ENCODE results near the gene NELL2.

Gene NELL2

DNA sequence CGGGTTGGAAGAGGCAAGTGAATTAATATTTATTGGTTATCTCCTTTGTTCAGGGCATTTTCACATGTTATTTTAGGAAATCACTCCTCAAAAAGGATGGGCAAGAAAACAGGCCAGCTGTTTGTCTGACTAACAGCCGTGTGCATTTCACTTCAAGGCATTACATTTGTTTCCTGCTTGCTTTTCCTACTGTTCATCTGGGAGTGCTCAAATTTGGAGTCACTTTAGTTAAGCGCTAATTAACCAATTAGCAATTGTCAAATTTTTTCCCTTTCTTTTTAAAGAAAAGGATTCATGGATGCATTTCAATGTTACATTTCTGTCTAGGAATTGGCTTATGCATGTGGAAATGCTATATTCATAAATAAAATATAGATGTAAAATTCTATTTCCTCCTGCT is 415.9 kb downstream of the NELL2 start:
- TF ChIP-seq, protein P1, sequence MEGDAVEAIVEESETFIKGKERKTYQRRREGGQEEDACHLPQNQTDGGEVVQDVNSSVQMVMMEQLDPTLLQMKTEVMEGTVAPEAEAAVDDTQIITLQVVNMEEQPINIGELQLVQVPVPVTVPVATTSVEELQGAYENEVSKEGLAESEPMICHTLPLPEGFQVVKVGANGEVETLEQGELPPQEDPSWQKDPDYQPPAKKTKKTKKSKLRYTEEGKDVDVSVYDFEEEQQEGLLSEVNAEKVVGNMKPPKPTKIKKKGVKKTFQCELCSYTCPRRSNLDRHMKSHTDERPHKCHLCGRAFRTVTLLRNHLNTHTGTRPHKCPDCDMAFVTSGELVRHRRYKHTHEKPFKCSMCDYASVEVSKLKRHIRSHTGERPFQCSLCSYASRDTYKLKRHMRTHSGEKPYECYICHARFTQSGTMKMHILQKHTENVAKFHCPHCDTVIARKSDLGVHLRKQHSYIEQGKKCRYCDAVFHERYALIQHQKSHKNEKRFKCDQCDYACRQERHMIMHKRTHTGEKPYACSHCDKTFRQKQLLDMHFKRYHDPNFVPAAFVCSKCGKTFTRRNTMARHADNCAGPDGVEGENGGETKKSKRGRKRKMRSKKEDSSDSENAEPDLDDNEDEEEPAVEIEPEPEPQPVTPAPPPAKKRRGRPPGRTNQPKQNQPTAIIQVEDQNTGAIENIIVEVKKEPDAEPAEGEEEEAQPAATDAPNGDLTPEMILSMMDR (IDR thresholded peaks at IDR 0.05; ENCODE audit: low read depth, low read length) = no peak
- no peak overlapping the region for H3K4me3 ChIP-seq (ENCODE audit: low read depth, low read length)

DNA sequence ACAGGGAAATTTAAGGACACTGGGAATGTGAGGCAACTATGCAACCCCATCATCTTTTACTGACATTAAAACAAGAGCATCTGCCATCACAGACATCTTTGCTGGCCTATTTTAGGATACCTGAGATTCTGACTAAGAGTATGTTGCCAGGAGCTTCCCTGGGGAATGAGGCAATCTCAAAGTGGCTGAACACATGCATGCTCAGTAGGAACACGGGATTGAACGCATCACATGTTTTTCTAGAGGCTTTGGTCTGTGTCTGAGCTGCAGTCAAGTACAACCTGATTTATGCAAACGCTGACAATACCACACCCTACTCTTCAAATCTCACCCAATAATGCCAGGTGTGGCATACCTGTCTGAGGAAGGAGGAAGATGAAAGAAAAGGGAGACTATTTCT is 416.5 kb downstream of the NELL2 start:
- H3K4me3 ChIP-seq (ENCODE audit: low read depth, low read length) = no peak overlapping the region
- TF ChIP-seq, protein P1 (IDR thresholded peaks at IDR 0.05; ENCODE audit: low read depth, low read length) = no peak
